K562 (cell line): ENCODE measurements around the gene CLIC5. TPM values are rescaled to one million over a fixed set of nuclear protein-coding genes. Genes with fewer than 3 reads are reported as not detected.

Source experiments
- ATAC-seq: fragments of 200-7000 bp; cut with Tn5 transposase; 3 replicates; pipeline ENCODE4 v1.9.1; 2020; ENCODE audit warnings: moderate library complexity
- BruUV-seq: library from RNA; stranded (reverse); fragments of 400-500 nt; replicated peaks from 2 replicates; lab custom pipeline; 2021; lab: Mats Ljungman, UMichigan
- CTCF ChIA-PET: fragments of 300-600 bp; formaldehyde crosslinking; extraction: SDS; loops from one replicate; lab custom pipeline; 2021; ENCODE audit warnings: low intra/inter-chr PET ratio; lab: Yijun Ruan, JAX
- POLR2A ChIA-PET: fragments of 300-600, 350-650 bp; sonication (Branson Sonifier 250); formaldehyde crosslinking; extraction: SDS; loops from one replicate; lab custom pipeline; 2021; ENCODE audit warnings: antibody characterized with exemption, inconsistent platforms; lab: Yijun Ruan, JAX
- DNase-seq, 4 experiments: peaks; one replicate each; pipeline versions ENCODE4 v3.0.0 to v3.0.0-alpha.2; 2011 to 2018; ENCODE audit warnings: low spot score in 3 of 4, mixed read lengths in 3 of 4; ENCODE audit errors: extremely low read depth in 1 of 4
- FAIRE-seq: peaks from 2 replicates; lab custom pipeline; 2011; peaks lifted over from hg19 to GRCh38; lab: Jason Lieb, UNC
- H2AFZ ChIP-seq: 2 replicates; pipeline ENCODE4 v1.6.0; 2011; ENCODE audit warnings: low read depth, low read length, control low read depth, inconsistent platforms
- H3K27ac ChIP-seq: fragments of 200-600 bp; 3 replicates; pipeline ENCODE4 v1.8.0; 2011; ENCODE audit warnings: low read depth, mild to moderate bottlenecking, control low read depth, inconsistent platforms, low read length, moderate library complexity, mixed read lengths; ENCODE audit errors: extremely low read depth
- H3K27me3 ChIP-seq, 2 experiments: fragments of 300-600 bp in 1 of 2; 2 replicates in 1 of 2; 3 replicates in 1 of 2; pipeline versions ENCODE4 v1.6.0 to v1.8.0; 2011; ENCODE audit warnings: inconsistent platforms in 2 of 2, low read length in 2 of 2, mild to moderate bottlenecking in 1 of 2, mixed read lengths in 1 of 2, moderate library complexity in 1 of 2; ENCODE audit not compliant: control insufficient read depth in 2 of 2, insufficient read depth in 2 of 2
- H3K36me3 ChIP-seq: fragments of 300-600 bp; 3 replicates; pipeline ENCODE4 v1.8.0; 2011; ENCODE audit warnings: mild to moderate bottlenecking, low read length, inconsistent platforms; ENCODE audit not compliant: control insufficient read depth, insufficient read depth
- H3K4me1 ChIP-seq, 2 experiments: fragments of 200-600 bp in 1 of 2; replicated peaks in 1 of 2; 2 replicates in 1 of 2; 3 replicates in 1 of 2; pipeline versions ENCODE4 v1.5.1 to v1.8.0; 2011; ENCODE audit warnings: inconsistent platforms in 2 of 2, low read length in 2 of 2, mild to moderate bottlenecking in 1 of 2, mixed read lengths in 1 of 2, moderate library complexity in 1 of 2; ENCODE audit not compliant: control insufficient read depth in 2 of 2, insufficient read depth in 2 of 2
- H3K4me2 ChIP-seq: 2 replicates; pipeline ENCODE4 v1.6.1; 2011; ENCODE audit warnings: low read length, control low read depth, inconsistent platforms, mixed read lengths; ENCODE audit not compliant: insufficient read depth
- H3K4me3 ChIP-seq: fragments of 200-600 bp; sonication (generic), shearing (Covaris generic); 2 replicates; pipeline ENCODE4 v1.5.1; 2016; ENCODE audit warnings: control low read depth, inconsistent platforms
- H3K79me2 ChIP-seq: fragments of 200-600 bp; 3 replicates; pipeline ENCODE4 v1.8.0; 2011; ENCODE audit warnings: low read length, inconsistent platforms; ENCODE audit not compliant: control insufficient read depth, insufficient read depth
- H3K9ac ChIP-seq, 2 experiments: 2 replicates each; pipeline versions ENCODE4 v1.6.0 to v1.6.1; 2011; ENCODE audit warnings: low read depth in 2 of 2, low read length in 2 of 2, control low read depth in 1 of 2, inconsistent platforms in 1 of 2, mild to moderate bottlenecking in 1 of 2, mixed read lengths in 1 of 2; ENCODE audit not compliant: insufficient read depth in 1 of 2
- H3K9me1 ChIP-seq: one replicate; pipeline ENCODE4 v1.6.0; 2011; ENCODE audit warnings: inconsistent platforms, mild to moderate bottlenecking, low read length, moderate library complexity; ENCODE audit not compliant: control insufficient read depth, insufficient read depth
- H3K9me3 ChIP-seq: replicated peaks from 2 replicates; pipeline ENCODE4 v1.5.1; 2011; ENCODE audit warnings: low read depth, low read length, inconsistent platforms; ENCODE audit not compliant: control insufficient read depth, insufficient read depth
- H4K20me1 ChIP-seq: replicated peaks from 2 replicates; pipeline ENCODE4 v1.6.1; 2011; ENCODE audit warnings: low read length, inconsistent platforms, mixed read lengths; ENCODE audit not compliant: control insufficient read depth, insufficient read depth
- ETV1 ChIP-seq: fragments of 450-650 bp; conservative IDR thresholded peaks from 2 replicates; pipeline ENCODE4 v1.6.1; 2016; ENCODE audit warnings: missing genetic modification characterization, control low read depth, low read depth, missing compliant biosample characterization
- NR2F6 ChIP-seq: fragments of 450-650 bp; formaldehyde crosslinking; IDR thresholded peaks from 2 replicates; pipeline ENCODE4 v1.4.0; 2020; ENCODE audit warnings: mild to moderate bottlenecking
- NR4A1 ChIP-seq, 2 experiments: fragments of 250-450 bp in 1 of 2; fragments of 450-650 bp in 1 of 2; sonication (Bioruptor Pico) in 1 of 2; IDR thresholded peaks; 2 replicates each; pipeline versions ENCODE4 v1.4.0 to v1.6.1; 2016 to 2020; ENCODE audit warnings: mild to moderate bottlenecking in 2 of 2, missing compliant biosample characterization in 1 of 2, missing genetic modification characterization in 1 of 2, moderate library complexity in 1 of 2
- SOX6 ChIP-seq: fragments of 450-650 bp; IDR thresholded peaks from 2 replicates; pipeline ENCODE4 v1.6.1; 2014; ENCODE audit warnings: mild to moderate bottlenecking
- ZNF785 ChIP-seq: fragments of 250-450 bp; sonication (Bioruptor Pico); IDR thresholded peaks from 2 replicates; pipeline ENCODE4 v1.4.0; 2020; ENCODE audit warnings: mild to moderate bottlenecking
- WGBS: fragments of 100-300 bp; shearing (Covaris generic); methylation state at CpG from one replicate; pipeline ENCODE4 v1.1.6; 2016; ENCODE audit warnings: low coverage, mixed read lengths; ENCODE audit not compliant: insufficient coverage; ENCODE audit errors: missing lambda C conversion rate; 5-methylcytosine and 5-hydroxymethylcytosine counted together
- in situ Hi-C: fragments of 300-500 bp; cut with MboI; formaldehyde crosslinking; loops from 4 replicates; pipeline ENCODE4 v1.15.0; 2018; ENCODE audit warnings: inconsistent platforms, mixed read lengths
- intact Hi-C: fragments of 100-400 bp; cut with micrococcal nuclease; formaldehyde crosslinking; loops from 2 replicates; pipeline ENCODE4 v1.14.2; 2022
- polyA plus RNA-seq, 8 experiments: library from polyadenylated mRNA; depleted of rRNA in 4 of 8; stranded (reverse) in 5 of 8; unstranded in 3 of 8; fragments of >200 nt; fragmentation: Nextera tagmentation in 2 of 8; fragmentation: Illumina TruSeq in 1 of 8; extraction: Ambion mirVana in 2 of 8; extraction: Trizol in 1 of 8; gene quantifications; 2 replicates each; pipeline versions ENCODE4 v1.2.1 to v1.2.3, GENCODE V29; 2011 to 2014; ENCODE audit warnings: inconsistent platforms in 1 of 8, missing spikeins in 1 of 8
- total RNA-seq, 7 experiments: library from RNA; depleted of rRNA in 6 of 7; stranded (reverse); fragments of >200 nt in 6 of 7; fragmentation: Illumina TruSeq in 2 of 7; extraction: Trizol in 2 of 7; gene quantifications; 2 replicates each; pipeline versions ENCODE4 v1.2.1 to v1.2.3, GENCODE V29; 2011 to 2021; ENCODE audit warnings: low replicate concordance in 1 of 7
- TF ChIP-seq, protein P1 (sequence below): fragments of 250-450 bp; sonication (Bioruptor Pico); IDR thresholded peaks from 2 replicates; pipeline ENCODE4 v1.8.0; 2021; ENCODE audit warnings: mild to moderate bottlenecking, moderate library complexity
- TF ChIP-seq, protein P2 (sequence below): fragments of 250-450 bp; sonication (Bioruptor Pico); IDR thresholded peaks from 2 replicates; pipeline ENCODE4 v1.8.0; 2021; ENCODE audit warnings: borderline replicate concordance, mild to moderate bottlenecking, moderate library complexity; ENCODE audit not compliant: poor library complexity, severe bottlenecking
- TF ChIP-seq, protein P3 (sequence below), 3 experiments: IDR thresholded peaks in 2 of 3; conservative IDR thresholded peaks in 1 of 3; 2 replicates each; pipeline ENCODE4 v1.5.1; 2011 to 2012; ENCODE audit warnings: low read length in 3 of 3, mild to moderate bottlenecking in 3 of 3, control low read depth in 2 of 3, improper control_type of control experiment in 1 of 3, inconsistent platforms in 1 of 3, low read depth in 1 of 3, mixed read lengths in 1 of 3, moderate library complexity in 1 of 3; ENCODE audit not compliant: insufficient read depth in 2 of 3

Gene CLIC5
- total and polyA plus RNA-seq, 9 of the 15 experiments (the other 6 are each of a cell fraction or from before 2014, with no cell fraction given) = 0.31 TPM; not detected in 8

DNA sequence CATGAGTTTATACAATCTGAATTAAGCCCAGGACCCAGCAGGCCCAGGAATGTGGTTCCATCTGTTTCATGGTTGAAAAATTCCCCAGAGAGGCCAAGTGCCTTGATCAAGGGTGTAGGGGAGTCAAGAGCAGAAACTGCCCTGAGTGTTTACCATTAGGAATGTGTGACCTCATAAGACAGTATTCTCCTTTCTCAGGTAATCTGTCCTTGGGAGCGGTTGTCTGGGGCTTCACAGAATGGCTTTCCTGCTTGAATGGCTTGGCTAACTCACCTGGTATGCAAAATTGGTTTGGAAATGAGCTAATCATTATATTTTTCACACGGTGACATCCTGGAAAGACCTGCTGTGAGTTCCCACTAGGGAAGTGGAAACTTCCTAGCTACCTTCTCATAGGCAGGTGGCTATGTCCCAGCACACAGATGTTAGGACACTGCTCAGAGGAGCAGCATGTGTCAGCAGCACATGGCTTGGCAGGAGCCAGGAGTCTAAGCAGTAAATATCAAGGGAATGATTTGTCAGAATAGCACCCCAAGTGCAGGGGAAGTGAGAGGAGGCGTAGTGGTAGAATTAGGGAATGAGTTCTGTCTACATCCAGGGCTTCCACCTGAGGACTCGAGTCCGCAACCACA, 17.7 kb downstream of the CLIC5 start (continued):
- TF ChIP-seq, protein P1, sequence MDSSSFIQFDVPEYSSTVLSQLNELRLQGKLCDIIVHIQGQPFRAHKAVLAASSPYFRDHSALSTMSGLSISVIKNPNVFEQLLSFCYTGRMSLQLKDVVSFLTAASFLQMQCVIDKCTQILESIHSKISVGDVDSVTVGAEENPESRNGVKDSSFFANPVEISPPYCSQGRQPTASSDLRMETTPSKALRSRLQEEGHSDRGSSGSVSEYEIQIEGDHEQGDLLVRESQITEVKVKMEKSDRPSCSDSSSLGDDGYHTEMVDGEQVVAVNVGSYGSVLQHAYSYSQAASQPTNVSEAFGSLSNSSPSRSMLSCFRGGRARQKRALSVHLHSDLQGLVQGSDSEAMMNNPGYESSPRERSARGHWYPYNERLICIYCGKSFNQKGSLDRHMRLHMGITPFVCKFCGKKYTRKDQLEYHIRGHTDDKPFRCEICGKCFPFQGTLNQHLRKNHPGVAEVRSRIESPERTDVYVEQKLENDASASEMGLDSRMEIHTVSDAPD (CRISPR knock-in tag) = no peak
- TF ChIP-seq ETV1 = no peak
- TF ChIP-seq, protein P2, sequence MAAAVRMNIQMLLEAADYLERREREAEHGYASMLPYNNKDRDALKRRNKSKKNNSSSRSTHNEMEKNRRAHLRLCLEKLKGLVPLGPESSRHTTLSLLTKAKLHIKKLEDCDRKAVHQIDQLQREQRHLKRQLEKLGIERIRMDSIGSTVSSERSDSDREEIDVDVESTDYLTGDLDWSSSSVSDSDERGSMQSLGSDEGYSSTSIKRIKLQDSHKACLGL (CRISPR knock-in tag) = no peak

DNA sequence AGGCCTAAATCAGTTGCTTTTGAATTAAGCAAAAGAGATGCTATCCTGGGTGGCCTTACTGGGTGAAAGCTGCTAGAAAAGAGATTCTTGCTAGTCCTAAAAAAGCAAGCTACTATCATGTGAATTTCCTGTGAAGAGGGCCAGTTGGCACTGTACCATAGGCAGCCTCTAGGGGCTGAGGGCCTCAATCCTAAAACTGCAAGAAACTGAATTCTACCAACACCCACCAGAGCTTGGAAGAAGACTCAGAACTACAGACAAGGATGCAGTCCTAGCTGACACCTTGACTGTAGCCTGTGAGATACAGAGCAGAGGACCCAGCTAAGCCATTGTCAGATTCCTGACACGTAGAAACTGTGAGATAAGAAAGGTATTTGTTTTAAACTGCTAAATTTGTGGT, 24.5 kb downstream of the CLIC5 start:
- no peaks in the 10 kb centered on the region for H4K20me1 ChIP-seq
- POLR2A ChIA-PET = no interaction called here
- TF ChIP-seq ZNF785 (CRISPR knock-in tag) = no peak
- TF ChIP-seq SOX6 = no peak
- TF ChIP-seq NR2F6 = no peak
- TF ChIP-seq NR4A1 (CRISPR knock-in tag; IDR thresholded peaks at IDR 0.05) = no peak
- no peak for TF ChIP-seq NR4A1 (tag; IDR thresholded peaks at IDR 0.05)
- TF ChIP-seq, protein P3, sequence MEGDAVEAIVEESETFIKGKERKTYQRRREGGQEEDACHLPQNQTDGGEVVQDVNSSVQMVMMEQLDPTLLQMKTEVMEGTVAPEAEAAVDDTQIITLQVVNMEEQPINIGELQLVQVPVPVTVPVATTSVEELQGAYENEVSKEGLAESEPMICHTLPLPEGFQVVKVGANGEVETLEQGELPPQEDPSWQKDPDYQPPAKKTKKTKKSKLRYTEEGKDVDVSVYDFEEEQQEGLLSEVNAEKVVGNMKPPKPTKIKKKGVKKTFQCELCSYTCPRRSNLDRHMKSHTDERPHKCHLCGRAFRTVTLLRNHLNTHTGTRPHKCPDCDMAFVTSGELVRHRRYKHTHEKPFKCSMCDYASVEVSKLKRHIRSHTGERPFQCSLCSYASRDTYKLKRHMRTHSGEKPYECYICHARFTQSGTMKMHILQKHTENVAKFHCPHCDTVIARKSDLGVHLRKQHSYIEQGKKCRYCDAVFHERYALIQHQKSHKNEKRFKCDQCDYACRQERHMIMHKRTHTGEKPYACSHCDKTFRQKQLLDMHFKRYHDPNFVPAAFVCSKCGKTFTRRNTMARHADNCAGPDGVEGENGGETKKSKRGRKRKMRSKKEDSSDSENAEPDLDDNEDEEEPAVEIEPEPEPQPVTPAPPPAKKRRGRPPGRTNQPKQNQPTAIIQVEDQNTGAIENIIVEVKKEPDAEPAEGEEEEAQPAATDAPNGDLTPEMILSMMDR (IDR thresholded peaks at IDR 0.05 in 2 of 3, conservative IDR thresholded peaks at IDR 0.05 in 1 of 3; ENCODE audit: insufficient read depth in 2 of 3, low read depth in 1 of 3, low read length in 3 of 3) = 0 out of 6 replicates have a peak, but pooled peaks of 1 of the 3 experiments have one; percentile 5
- TF ChIP-seq, all 486 proteins: peak for 1
- Histone ChIP-seq H3K4me3 (no peak overlapping the region), H3K27ac (no peak overlapping the region), H3K4me2 (no peak overlapping the region), H3K36me3 (no peaks in the 10 kb centered on the region), H3K9me3 (no peaks in the 10 kb centered on the region), H3K4me1 (no peaks in the 10 kb centered on the region), H3K9me1 (no peaks in the 10 kb centered on the region), H3K9ac (no peak overlapping the region), H3K79me2 (no peaks in the 10 kb centered on the region), H2AFZ (no peak overlapping the region), H3K27me3 (no peaks in the 10 kb centered on the region)
- CTCF ChIA-PET = no interaction called here
- intact Hi-C loops = no loop called here
- WGBS = 0% methylated on average over 1 of the region's 1 CpG
- no peak for DNase-seq
- ATAC-seq = peak; percentile 38; the same call in 1 of the 3 replicates
- no TSS peak for BruUV-seq
- in situ Hi-C loops = no loop called here
- no peak for FAIRE-seq
